PC-3 (cell line): Measurements from ENCODE around the gene PIEZO2.

Experiments used
- EZH2 ChIP-seq: fragments of 300-600 bp; sonication (generic); IDR thresholded peaks from one replicate; pipeline ENCODE4 v1.6.1; 2017; ENCODE audit warnings: antibody characterized with exemption, mild to moderate bottlenecking, low read length; ENCODE audit not compliant: unreplicated experiment
- EZH2phosphoT487 ChIP-seq: fragments of 300-600 bp; sonication (generic); IDR thresholded peaks from 2 replicates; pipeline ENCODE4 v1.6.1; 2018; ENCODE audit warnings: mild to moderate bottlenecking, antibody characterized with exemption, low read length, borderline replicate concordance
- TF ChIP-seq, protein P1 (sequence below): fragments of 300-600 bp; sonication (generic); conservative IDR thresholded peaks from 2 replicates; pipeline ENCODE4 v1.5.1; 2017; ENCODE audit warnings: antibody characterized with exemption, low read depth, mild to moderate bottlenecking, low read length

- TF ChIP-seq, protein P1, sequence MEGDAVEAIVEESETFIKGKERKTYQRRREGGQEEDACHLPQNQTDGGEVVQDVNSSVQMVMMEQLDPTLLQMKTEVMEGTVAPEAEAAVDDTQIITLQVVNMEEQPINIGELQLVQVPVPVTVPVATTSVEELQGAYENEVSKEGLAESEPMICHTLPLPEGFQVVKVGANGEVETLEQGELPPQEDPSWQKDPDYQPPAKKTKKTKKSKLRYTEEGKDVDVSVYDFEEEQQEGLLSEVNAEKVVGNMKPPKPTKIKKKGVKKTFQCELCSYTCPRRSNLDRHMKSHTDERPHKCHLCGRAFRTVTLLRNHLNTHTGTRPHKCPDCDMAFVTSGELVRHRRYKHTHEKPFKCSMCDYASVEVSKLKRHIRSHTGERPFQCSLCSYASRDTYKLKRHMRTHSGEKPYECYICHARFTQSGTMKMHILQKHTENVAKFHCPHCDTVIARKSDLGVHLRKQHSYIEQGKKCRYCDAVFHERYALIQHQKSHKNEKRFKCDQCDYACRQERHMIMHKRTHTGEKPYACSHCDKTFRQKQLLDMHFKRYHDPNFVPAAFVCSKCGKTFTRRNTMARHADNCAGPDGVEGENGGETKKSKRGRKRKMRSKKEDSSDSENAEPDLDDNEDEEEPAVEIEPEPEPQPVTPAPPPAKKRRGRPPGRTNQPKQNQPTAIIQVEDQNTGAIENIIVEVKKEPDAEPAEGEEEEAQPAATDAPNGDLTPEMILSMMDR, result no peak
- TF ChIP-seq EZH2phosphoT487 (no peak), EZH2 (no peak)
These were observed 220.5 kb downstream of the PIEZO2 start for GRCh38 chr18:10928772-10929373.
